Liver (tissue), 9 donors: Measurements from ENCODE around the gene KCNK10. TPM values are rescaled to one million over a fixed set of nuclear protein-coding genes. Genes with fewer than 3 reads are reported as not detected.

Experiments used
- DNase-seq: peaks from one replicate; pipeline ENCODE4 v3.0.0-alpha.2; 2017; ENCODE audit warnings: low spot score
- H3K27ac ChIP-seq, 2 donors: one replicate each; pipeline ENCODE4 v1.7.0; 2013; ENCODE audit warnings: inconsistent platforms in 2 of 2, low read length in 2 of 2, control low read depth in 1 of 2, low read depth in 1 of 2, mild to moderate bottlenecking in 1 of 2
- H3K27me3 ChIP-seq, 4 donors: one replicate each; pipeline versions ENCODE4 v1.6.1 to v1.7.0; 2013; ENCODE audit warnings: low read length in 3 of 4, inconsistent platforms in 1 of 4, mild to moderate bottlenecking in 1 of 4, moderate library complexity in 1 of 4; ENCODE audit not compliant: control insufficient read depth in 4 of 4, insufficient read depth in 4 of 4
- H3K36me3 ChIP-seq, 4 donors: one replicate each; pipeline versions ENCODE4 v1.6.1 to v1.7.0; 2013; ENCODE audit warnings: low read length in 3 of 4, mild to moderate bottlenecking in 3 of 4, low read depth in 1 of 4, moderate library complexity in 1 of 4; ENCODE audit not compliant: control insufficient read depth in 4 of 4, insufficient read depth in 3 of 4
- H3K4me1 ChIP-seq, 4 donors: one replicate each; pipeline versions ENCODE4 v1.6.1 to v1.7.0; 2013; ENCODE audit warnings: low read length in 3 of 4, mild to moderate bottlenecking in 3 of 4, moderate library complexity in 1 of 4; ENCODE audit not compliant: control insufficient read depth in 4 of 4, insufficient read depth in 4 of 4
- H3K4me3 ChIP-seq, 3 donors: one replicate each; pipeline versions ENCODE4 v1.6.1 to v1.7.0; 2013; ENCODE audit warnings: low read length in 3 of 3, control low read depth in 1 of 3, low read depth in 1 of 3, mild to moderate bottlenecking in 1 of 3
- H3K9ac ChIP-seq, 2 donors: one replicate each; pipeline ENCODE4 v1.7.0; 2013; ENCODE audit warnings: low read length in 2 of 2, mild to moderate bottlenecking in 2 of 2, moderate library complexity in 2 of 2, control low read depth in 1 of 2, low read depth in 1 of 2
- H3K9me3 ChIP-seq, 4 donors: one replicate each; pipeline versions ENCODE4 v1.6.1 to v1.7.0; 2013; ENCODE audit warnings: low read length in 3 of 4; ENCODE audit not compliant: control insufficient read depth in 4 of 4
- ATF3 ChIP-seq: IDR thresholded peaks from 2 replicates; pipeline ENCODE4 v1.6.1; 2016; ENCODE audit warnings: antibody characterized with exemption
- CTCF ChIP-seq: fragments of 150-350 bp; IDR thresholded peaks from 2 replicates; pipeline ENCODE4 v1.5.1; 2017; ENCODE audit warnings: improper control_type of control experiment, low read depth, low read length; ENCODE audit not compliant: missing input control
- EGR1 ChIP-seq, 2 donors: IDR thresholded peaks; 2 replicates each; pipeline ENCODE4 v1.6.1; 2016 to 2018; ENCODE audit warnings: antibody characterized with exemption in 2 of 2, low read depth in 2 of 2
- FOXA1 ChIP-seq: IDR thresholded peaks from 2 replicates; pipeline ENCODE4 v1.6.1; 2016; ENCODE audit warnings: antibody characterized with exemption
- FOXA2 ChIP-seq: IDR thresholded peaks from 2 replicates; pipeline ENCODE4 v1.6.1; 2016; ENCODE audit warnings: antibody characterized with exemption
- GABPA ChIP-seq, 2 donors: IDR thresholded peaks in 1 of 2; conservative IDR thresholded peaks in 1 of 2; 2 replicates each; pipeline ENCODE4 v1.6.1; 2016; ENCODE audit warnings: antibody characterized with exemption in 2 of 2, mild to moderate bottlenecking in 1 of 2, moderate library complexity in 1 of 2
- HNF4A ChIP-seq, 2 donors: conservative IDR thresholded peaks; 2 replicates each; pipeline ENCODE4 v1.6.1; 2016; ENCODE audit warnings: antibody characterized with exemption in 2 of 2, mild to moderate bottlenecking in 2 of 2
- HNF4G ChIP-seq: IDR thresholded peaks from 2 replicates; pipeline ENCODE4 v1.6.1; 2016; ENCODE audit warnings: antibody characterized with exemption
- JUND ChIP-seq, 2 donors: IDR thresholded peaks; 2 replicates each; pipeline ENCODE4 v1.6.1; 2016; ENCODE audit warnings: antibody characterized with exemption in 2 of 2
- MAX ChIP-seq: IDR thresholded peaks from 2 replicates; pipeline ENCODE4 v1.6.1; 2016; ENCODE audit warnings: antibody characterized with exemption
- NR2F2 ChIP-seq: IDR thresholded peaks from 2 replicates; pipeline ENCODE4 v1.6.1; 2016; ENCODE audit warnings: antibody characterized with exemption
- RAD21 ChIP-seq, 2 donors: IDR thresholded peaks; 2 replicates each; pipeline ENCODE4 v1.6.1; 2016; ENCODE audit warnings: antibody characterized with exemption in 2 of 2, mild to moderate bottlenecking in 2 of 2
- REST ChIP-seq: IDR thresholded peaks from 2 replicates; pipeline ENCODE4 v1.6.1; 2016; ENCODE audit warnings: antibody characterized with exemption, mild to moderate bottlenecking
- RXRA ChIP-seq, 2 donors: IDR thresholded peaks; 2 replicates each; pipeline ENCODE4 v1.6.1; 2017 to 2018; ENCODE audit warnings: antibody characterized with exemption in 2 of 2, mild to moderate bottlenecking in 1 of 2
- SP1 ChIP-seq: IDR thresholded peaks from 2 replicates; pipeline ENCODE4 v1.6.1; 2018; ENCODE audit warnings: antibody characterized with exemption, mild to moderate bottlenecking
- TAF1 ChIP-seq: conservative IDR thresholded peaks from 2 replicates; pipeline ENCODE4 v1.6.1; 2016; ENCODE audit warnings: antibody characterized with exemption, mild to moderate bottlenecking
- YY1 ChIP-seq: IDR thresholded peaks from 2 replicates; pipeline ENCODE4 v1.6.1; 2016; ENCODE audit warnings: antibody characterized with exemption, mild to moderate bottlenecking
- WGBS: extraction: QIAGEN DNeasy Blood & Tissue Kit; methylation state at CpG from one replicate; pipeline ENCODE4 v1.1.7; 2013; 5-methylcytosine and 5-hydroxymethylcytosine counted together
- polyA plus RNA-seq, 2 donors: library from polyadenylated mRNA; stranded (reverse) in 1 of 2; unstranded in 1 of 2; fragments of 200-250 nt in 1 of 2; fragments of >200 nt in 1 of 2; fragmentation: Nextera tagmentation in 1 of 2; extraction: Ambion mirVana in 1 of 2; gene quantifications; one replicate each; pipeline versions ENCODE4 v1.2.1 to v1.2.3, GENCODE V29; 2013 to 2015
- total RNA-seq, 2 donors: library from RNA; depleted of rRNA; stranded (reverse); fragments of >200 nt; gene quantifications; one replicate each; pipeline ENCODE4 v1.2.3, GENCODE V29; 2014
- donor health status: healthy.
- donor health status: healthy.
- donor health status: healthy.
- donor health status: healthy.
- donor health status: healthy.

KCNK10 gene
- total and polyA plus RNA-seq, 4 donors: 0.05 TPM; not detected in 3

- 71% methylated on average over 6 of the region's 6 CpGs for WGBS
- Histone ChIP-seq H3K27ac (no peak overlapping the region), H3K36me3 (no peaks in the 10 kb centered on the region), H3K4me3 (no peak overlapping the region), H3K9me3 (no peaks in the 10 kb centered on the region), H3K4me1 (peaks cover 0 to 8% (median 4%) of the 10 kb centered on the region in 4 donors), H3K27me3 (no peaks in the 10 kb centered on the region), H3K9ac (no peak overlapping the region)
- no peak for DNase-seq
- no peak for TF ChIP-seq YY1
- TF ChIP-seq HNF4A (conservative IDR thresholded peaks at IDR 0.05): peak in 1 of 2 donors; percentile 3
Measured at GRCh38 chr14:88305528-88306322, 17.3 kb downstream of the KCNK10 start.

- Histone ChIP-seq H3K9me3 (no peaks in the 10 kb centered on the region), H3K27ac (no peak overlapping the region), H3K4me1 (peaks cover 7 to 9% (median 8%) of the 10 kb centered on the region in 4 donors), H3K4me3 (no peak overlapping the region), H3K9ac (no peak overlapping the region), H3K27me3 (no peaks in the 10 kb centered on the region), H3K36me3 (no peaks in the 10 kb centered on the region)
- 73% methylated on average over 3 of the region's 3 CpGs for WGBS
- no peak for DNase-seq
- TF ChIP-seq TAF1 (no peak), ATF3 (no peak), HNF4G (no peak), JUND (IDR thresholded peaks at IDR 0.05) (no peak), REST (no peak), FOXA1 (no peak), EGR1 (IDR thresholded peaks at IDR 0.05; ENCODE audit: low read depth in 2 of 2) (no peak), CTCF (no peak), RAD21 (IDR thresholded peaks at IDR 0.05) (no peak), NR2F2 (no peak), FOXA2 (no peak), RXRA (IDR thresholded peaks at IDR 0.05) (no peak), MAX (no peak), GABPA (IDR thresholded peaks at IDR 0.05 in 1 of 2, conservative IDR thresholded peaks at IDR 0.05 in 1 of 2) (no peak), YY1 (no peak), SP1 (no peak)
Measured at GRCh38 chr14:88303041-88303440, 20.0 kb downstream of the KCNK10 start.
